Prostate gland (tissue), 2 donors: ENCODE measurements around the gene FOXI2. TPM values are rescaled to one million over a fixed set of nuclear protein-coding genes. Genes with fewer than 3 reads are reported as not detected.

ENCODE experiments used
- DNase-seq: peaks from one replicate; pipeline ENCODE4 v3.0.0-alpha.2; 2019; ENCODE audit warnings: low spot score
- H3K27ac ChIP-seq, 2 donors: fragments of 200-600 bp; sonication (generic); 2 replicates each; pipeline ENCODE4 v1.5.1; 2017 to 2019
- H3K27me3 ChIP-seq: fragments of 200-600 bp; sonication (generic); replicated peaks from 2 replicates; pipeline ENCODE4 v1.5.1; 2019; ENCODE audit not compliant: insufficient read depth
- H3K36me3 ChIP-seq, 2 donors: fragments of 200-600 bp; sonication (generic); 1 replicate in 1 of 2; 2 replicates in 1 of 2; pipeline versions ENCODE4 v1.5.1 to v1.8.1; 2017 to 2019
- H3K4me1 ChIP-seq: fragments of 200-600 bp; sonication (generic); replicated peaks from 2 replicates; pipeline ENCODE4 v1.5.1; 2019
- H3K4me3 ChIP-seq, 2 donors: fragments of 200-600 bp; sonication (generic); 2 replicates each; pipeline ENCODE4 v1.5.1; 2017 to 2019
- H3K9me3 ChIP-seq: fragments of 200-600 bp; sonication (generic); 2 replicates; pipeline ENCODE4 v1.5.1; 2017
- CTCF ChIP-seq, 4 experiments: fragments of 200-600 bp in 2 of 4; fragments of 450-650 bp in 2 of 4; sonication (generic) in 2 of 4; IDR thresholded peaks; 1 replicate in 3 of 4; 2 replicates in 1 of 4; pipeline ENCODE4 v1.5.1; 2016 to 2019; ENCODE audit warnings: antibody characterized with exemption in 4 of 4, mild to moderate bottlenecking in 2 of 4, moderate library complexity in 2 of 4
- POLR2A ChIP-seq: fragments of 450-650 bp; IDR thresholded peaks from one replicate; pipeline ENCODE4 v1.6.1; 2016; ENCODE audit warnings: antibody characterized with exemption, mild to moderate bottlenecking
- POLR2AphosphoS5 ChIP-seq: sonication (generic); formaldehyde crosslinking; IDR thresholded peaks from one replicate; pipeline ENCODE4 v1.6.1; 2017; ENCODE audit warnings: antibody characterized with exemption
- WGBS: methylation state at CpG from one replicate; pipeline ENCODE4 v1.1.5; 2018; 5-methylcytosine and 5-hydroxymethylcytosine counted together
- intact Hi-C: fragments of 100-400 bp; cut with DNase I; formaldehyde crosslinking; loops from one replicate; pipeline ENCODE4 v1.14.2; 2022
- total RNA-seq, 2 donors: library from RNA; depleted of rRNA; stranded (reverse); fragments of >200 nt; gene quantifications; one replicate each; pipeline ENCODE4 v1.1.0, GENCODE V29; 2016

Gene FOXI2
- total RNA-seq, 2 donors from 2014 or later: 0.17 TPM; not detected in 1

GRCh38 chr10:127736222-127736914 is 617 bp upstream of the FOXI2 start:
- no peak for DNase-seq
- intact Hi-C loops: no loop called here
- no peak overlapping the region for H3K4me3 ChIP-seq
- H3K36me3 ChIP-seq: no peaks in the 10 kb centered on the region
- no peak overlapping the region for H3K27ac ChIP-seq
- 2% methylated on average over 58 of the region's 66 CpGs for WGBS
- H3K27me3 ChIP-seq: peaks cover 27% of the 10 kb centered on the region
- H3K4me1 ChIP-seq: no peaks in the 10 kb centered on the region
- H3K9me3 ChIP-seq: no peaks in the 10 kb centered on the region
- TF ChIP-seq POLR2AphosphoS5 (no peak), CTCF (IDR thresholded peaks at IDR 0.05) (no peak), POLR2A (no peak)

GRCh38 chr10:127737563-127738511 is 852 bp downstream of the FOXI2 start:
- Histone ChIP-seq H3K27ac (no peak overlapping the region), H3K4me1 (no peaks in the 10 kb centered on the region), H3K4me3 (no peak overlapping the region), H3K9me3 (no peaks in the 10 kb centered on the region), H3K36me3 (no peaks in the 10 kb centered on the region), H3K27me3 (peaks cover 27% of the 10 kb centered on the region)
- DNase-seq: no peak
- intact Hi-C loops: no loop called here
- no peak for TF ChIP-seq POLR2AphosphoS5
- no peak for TF ChIP-seq CTCF (IDR thresholded peaks at IDR 0.05)
- TF ChIP-seq POLR2A: no peak
- 7% methylated on average over 53 of the region's 59 CpGs for WGBS

GRCh38 chr10:127738512-127739424 is 1.8 kb downstream of the FOXI2 start:
- H3K4me3 ChIP-seq: no peak overlapping the region
- TF ChIP-seq CTCF (IDR thresholded peaks at IDR 0.05) (no peak), POLR2AphosphoS5 (no peak), POLR2A (no peak)
- H3K36me3 ChIP-seq: no peaks in the 10 kb centered on the region
- H3K27me3 ChIP-seq: peaks cover 24% of the 10 kb centered on the region
- DNase-seq: no peak
- intact Hi-C loops: no loop called here
- H3K9me3 ChIP-seq: no peaks in the 10 kb centered on the region
- no peak overlapping the region for H3K27ac ChIP-seq
- H3K4me1 ChIP-seq: no peaks in the 10 kb centered on the region
- WGBS: 20% methylated on average over 57 of the region's 59 CpGs

GRCh38 chr10:127739908-127740307 is 2.9 kb downstream of the FOXI2 start:
- no peak overlapping the region for H3K4me3 ChIP-seq
- intact Hi-C loops: no loop called here
- H3K9me3 ChIP-seq: no peaks in the 10 kb centered on the region
- H3K4me1 ChIP-seq: no peaks in the 10 kb centered on the region
- no peaks in the 10 kb centered on the region for H3K36me3 ChIP-seq
- 83% methylated on average over 1 of the region's 1 CpG for WGBS
- peaks cover 23% of the 10 kb centered on the region for H3K27me3 ChIP-seq
- no peak overlapping the region for H3K27ac ChIP-seq
- no peak for DNase-seq
- TF ChIP-seq POLR2A (no peak), POLR2AphosphoS5 (no peak), CTCF (IDR thresholded peaks at IDR 0.05) (no peak)
